Right lobe of liver (tissue), 4 donors: Measurements from ENCODE around the gene KIAA1191.

Experiments used
- POLR2A ChIP-seq: fragments of 450-650 bp; IDR thresholded peaks from one replicate; pipeline ENCODE4 v1.6.1; 2017; ENCODE audit warnings: antibody characterized with exemption, mild to moderate bottlenecking
- TF ChIP-seq, protein P1 (sequence below), 4 donors: fragments of 200-600 bp in 3 of 4; fragments of 450-650 bp in 1 of 4; IDR thresholded peaks; one replicate each; pipeline versions ENCODE4 v1.5.1 to v1.8.0; 2016 to 2022; ENCODE audit warnings: antibody characterized with exemption in 4 of 4, mild to moderate bottlenecking in 2 of 4
- donor health status: DM: no; HTN: no; CAD: no.
- donor health status: DM: no; HTN: no; CAD: no.
- donor health status: DM: no; HTN: yes; CAD: no.

DNA sequence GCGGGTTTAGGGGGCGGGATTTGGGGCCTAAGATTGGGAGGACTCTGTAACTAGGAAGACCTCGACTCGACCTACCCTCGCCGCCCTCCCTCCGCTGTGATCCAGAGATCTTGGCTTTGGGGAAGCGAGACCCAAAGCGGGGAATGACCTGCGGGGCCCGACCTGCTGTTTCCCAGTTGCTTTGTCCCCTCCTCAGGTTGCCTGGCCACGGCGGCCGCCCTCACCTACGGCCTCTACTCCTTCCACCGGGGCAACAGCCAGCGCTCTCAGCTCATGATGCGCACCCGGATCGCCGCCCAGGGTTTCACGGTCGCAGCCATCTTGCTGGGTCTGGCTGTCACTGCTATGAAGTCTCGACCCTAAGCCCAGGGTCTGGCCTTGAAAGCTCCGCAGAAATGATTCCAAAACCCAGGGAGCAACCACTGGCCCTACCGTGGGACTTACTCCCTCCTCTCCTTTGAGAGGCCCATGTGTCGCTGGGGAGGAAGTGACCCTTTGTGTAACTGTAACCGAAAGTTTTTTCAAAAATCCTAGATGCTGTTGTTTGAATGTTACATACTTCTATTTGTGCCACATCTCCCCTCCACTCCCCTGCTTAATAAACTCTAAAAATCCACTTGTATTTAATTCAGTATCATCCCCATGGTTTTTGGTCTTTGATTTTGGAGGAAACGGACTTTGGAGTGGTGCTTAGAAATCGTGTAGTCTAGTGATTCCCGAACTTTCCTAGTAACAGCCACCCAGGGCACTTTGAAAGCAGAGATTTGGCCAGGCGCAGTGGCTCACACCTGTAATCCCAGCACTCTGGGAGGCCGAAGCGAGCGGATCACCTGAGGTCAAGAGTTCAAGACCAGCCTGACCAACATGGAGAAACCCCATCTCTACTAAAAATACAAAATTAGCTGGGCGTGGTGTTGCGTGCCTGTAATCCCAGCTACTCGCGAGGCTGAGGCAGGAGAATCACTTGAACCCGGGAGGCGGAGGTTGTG lies 27.9 kb upstream of the KIAA1191 start:
- TF ChIP-seq, protein P1, sequence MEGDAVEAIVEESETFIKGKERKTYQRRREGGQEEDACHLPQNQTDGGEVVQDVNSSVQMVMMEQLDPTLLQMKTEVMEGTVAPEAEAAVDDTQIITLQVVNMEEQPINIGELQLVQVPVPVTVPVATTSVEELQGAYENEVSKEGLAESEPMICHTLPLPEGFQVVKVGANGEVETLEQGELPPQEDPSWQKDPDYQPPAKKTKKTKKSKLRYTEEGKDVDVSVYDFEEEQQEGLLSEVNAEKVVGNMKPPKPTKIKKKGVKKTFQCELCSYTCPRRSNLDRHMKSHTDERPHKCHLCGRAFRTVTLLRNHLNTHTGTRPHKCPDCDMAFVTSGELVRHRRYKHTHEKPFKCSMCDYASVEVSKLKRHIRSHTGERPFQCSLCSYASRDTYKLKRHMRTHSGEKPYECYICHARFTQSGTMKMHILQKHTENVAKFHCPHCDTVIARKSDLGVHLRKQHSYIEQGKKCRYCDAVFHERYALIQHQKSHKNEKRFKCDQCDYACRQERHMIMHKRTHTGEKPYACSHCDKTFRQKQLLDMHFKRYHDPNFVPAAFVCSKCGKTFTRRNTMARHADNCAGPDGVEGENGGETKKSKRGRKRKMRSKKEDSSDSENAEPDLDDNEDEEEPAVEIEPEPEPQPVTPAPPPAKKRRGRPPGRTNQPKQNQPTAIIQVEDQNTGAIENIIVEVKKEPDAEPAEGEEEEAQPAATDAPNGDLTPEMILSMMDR (IDR thresholded peaks at IDR 0.05): no peak
- TF ChIP-seq POLR2A: peak; percentile 89
